ENCODE data around the gene GNAO1. TPM values are rescaled to one million over a fixed set of nuclear protein-coding genes. Genes with fewer than 3 reads are reported as not detected.

Gene GNAO1
- total and polyA plus RNA-seq, 2 of the 13 experiments (the other 11 are each of a cell fraction or from before 2014, with no cell fraction given) = not detected

DNA sequence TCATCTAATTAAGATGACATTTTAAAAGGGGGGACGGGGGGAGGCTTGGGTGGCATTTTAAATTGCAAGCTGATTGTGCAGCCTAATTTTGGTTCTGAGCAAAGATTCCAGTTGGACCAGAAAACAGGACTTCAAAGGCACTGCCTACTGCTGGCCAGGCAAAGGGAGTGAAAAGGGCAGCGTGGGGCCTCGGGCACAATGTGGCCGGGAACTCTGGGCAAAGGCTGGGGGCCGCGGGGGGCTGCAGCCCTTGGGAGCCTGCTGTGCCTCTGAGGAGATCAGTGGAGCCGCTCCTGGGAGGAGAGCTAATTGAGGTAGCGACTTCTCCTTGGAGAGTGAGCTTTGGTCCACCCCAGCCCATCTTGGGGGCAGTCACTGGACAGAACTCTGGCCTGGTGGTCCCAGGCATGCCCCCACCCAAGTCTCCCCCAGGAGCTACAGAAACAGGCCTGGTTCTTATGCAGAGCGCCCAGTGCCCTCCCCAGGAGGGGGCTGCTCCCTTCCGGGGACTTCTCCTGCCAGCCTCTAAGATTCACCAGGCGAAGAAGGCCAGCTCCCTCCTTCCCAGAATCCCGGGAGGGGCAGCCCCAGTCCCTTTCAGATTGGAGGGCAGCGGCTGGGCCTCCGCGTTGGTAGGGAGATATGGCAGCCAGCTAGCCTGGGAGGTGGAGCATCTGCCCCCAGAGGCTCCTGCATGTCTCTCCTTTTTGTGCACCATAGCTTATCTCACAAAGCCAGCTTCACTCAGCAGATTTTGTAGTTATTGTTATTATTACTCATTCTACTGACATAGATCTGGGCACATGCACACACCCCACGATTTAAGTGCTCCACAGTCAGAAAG, 115.6 kb downstream of the GNAO1 start:
- DNase-seq (ENCODE audit: low spot score) (no peak), ATAC-seq (no peak), FAIRE-seq (no peak)
- no peaks in the 10 kb centered on the region for H3K36me3 ChIP-seq (replicated peaks in 1 of 2; ENCODE audit: control insufficient read depth in 1 of 2, insufficient read depth in 2 of 2, low read length in 2 of 2)
- H3K27ac ChIP-seq (ENCODE audit: extremely low read length, insufficient read depth, low read length) = no peak overlapping the region
- no peaks in the 10 kb centered on the region for H3K9me3 ChIP-seq (ENCODE audit: low read length)
- no peak overlapping the region for H2AFZ ChIP-seq (ENCODE audit: low read length)
- POLR2A ChIA-PET = no interaction called here
- CTCF ChIA-PET (ENCODE audit: low intra/inter-chr PET ratio, low total read pairs) = no interaction called here
- intact Hi-C loops (cut with micrococcal nuclease; ENCODE audit: unreplicated experiment) = no loop called here
- H3K4me2 ChIP-seq (ENCODE audit: low read depth, low read length) = no peak overlapping the region
- H3K27me3 ChIP-seq (ENCODE audit: control insufficient read depth in 1 of 2, insufficient read depth in 2 of 2, low read length in 2 of 2) = peaks cover 2 to 10% of the 10 kb centered on the region in 2 experiments; a peak in 3 of 5 replicates
- no peaks in the 10 kb centered on the region for H3K79me2 ChIP-seq (ENCODE audit: insufficient read depth, low read length)
- WGBS (ENCODE audit: low lambda C conversion rate) = 20% methylated on average over 16 of the region's 16 CpGs
- no peak overlapping the region for H3K9ac ChIP-seq (ENCODE audit: insufficient read depth, low read depth, low read length)
- peaks cover 10% of the 10 kb centered on the region; the same call in 1 of the 2 replicates for H3K4me1 ChIP-seq (ENCODE audit: insufficient read depth, low read length)
- in situ Hi-C loops (cut with HindIII; ENCODE audit: extremely low pct_ligation_motif_present, low pct_unique_long_range_greater_than_20kb) = loop anchor here (25.0 kb wide), 1 partner anchor 845 kb away; no protein-coding TSS in a partner anchor
- no TSS peak for BruUV-seq (replicated peaks)
- H3K4me3 ChIP-seq (replicated peaks in 1 of 3; ENCODE audit: insufficient read depth in 1 of 3, low read depth in 2 of 3, low read length in 3 of 3) = no peak overlapping the region
- no peaks in the 10 kb centered on the region for H4K20me1 ChIP-seq (ENCODE audit: insufficient read depth, low read length)
- TF ChIP-seq ZSCAN29 (CRISPR knock-in tag; conservative IDR thresholded peaks at IDR 0.05) (no peak), NCOR1 (IDR thresholded peaks at IDR 0.05; ENCODE audit: borderline replicate concordance, low read length) (no peak), SAFB2 (CRISPR knock-in tag; IDR thresholded peaks at IDR 0.05; ENCODE audit: borderline replicate concordance, low read depth) (no peak), RFXAP (CRISPR knock-in tag; IDR thresholded peaks at IDR 0.05; ENCODE audit: borderline replicate concordance) (no peak), AHDC1 (CRISPR knock-in tag; IDR thresholded peaks at IDR 0.05; ENCODE audit: borderline replicate concordance) (no peak), ZNF260 (CRISPR knock-in tag; IDR thresholded peaks at IDR 0.05; ENCODE audit: borderline replicate concordance, low read depth) (no peak), CCDC6 (CRISPR knock-in tag; IDR thresholded peaks at IDR 0.05) (no peak), SATB2 (CRISPR knock-in tag; IDR thresholded peaks at IDR 0.05) (no peak), ZKSCAN8 (CRISPR knock-in tag; IDR thresholded peaks at IDR 0.05; ENCODE audit: borderline replicate concordance) (no peak), FOXO4 (CRISPR knock-in tag; conservative IDR thresholded peaks at IDR 0.05) (no peak), ZNF605 (CRISPR knock-in tag; IDR thresholded peaks at IDR 0.05) (no peak), ZNF17 (CRISPR knock-in tag; IDR thresholded peaks at IDR 0.05) (no peak), ZNF574 (CRISPR knock-in tag; IDR thresholded peaks at IDR 0.05) (no peak), IKZF1 (IDR thresholded peaks at IDR 0.05) (no peak), SMC3 (IDR thresholded peaks at IDR 0.05; ENCODE audit: low read length) (no peak)

Measured in HepG2 (cell line).